ENCODE data around the gene NTM.

- TF ChIP-seq EZH2phosphoT487 (IDR thresholded peaks at IDR 0.05; ENCODE audit: low read depth) (no peak), CTCF (IDR thresholded peaks at IDR 0.05; ENCODE audit: low read depth, low read length) (no peak)
These were observed 800.6 kb downstream of the NTM start for GRCh38 chr11:132171031-132171430.

Measured in OCI-LY3 (cell line).